ENCODE results near the gene MICAL2. TPM values are rescaled to one million over a fixed set of nuclear protein-coding genes. Genes with fewer than 3 reads are reported as not detected.

Gene MICAL2
- total RNA-seq, 4 donors from 2014 or later = 196 to 550 (median 237) TPM

DNA sequence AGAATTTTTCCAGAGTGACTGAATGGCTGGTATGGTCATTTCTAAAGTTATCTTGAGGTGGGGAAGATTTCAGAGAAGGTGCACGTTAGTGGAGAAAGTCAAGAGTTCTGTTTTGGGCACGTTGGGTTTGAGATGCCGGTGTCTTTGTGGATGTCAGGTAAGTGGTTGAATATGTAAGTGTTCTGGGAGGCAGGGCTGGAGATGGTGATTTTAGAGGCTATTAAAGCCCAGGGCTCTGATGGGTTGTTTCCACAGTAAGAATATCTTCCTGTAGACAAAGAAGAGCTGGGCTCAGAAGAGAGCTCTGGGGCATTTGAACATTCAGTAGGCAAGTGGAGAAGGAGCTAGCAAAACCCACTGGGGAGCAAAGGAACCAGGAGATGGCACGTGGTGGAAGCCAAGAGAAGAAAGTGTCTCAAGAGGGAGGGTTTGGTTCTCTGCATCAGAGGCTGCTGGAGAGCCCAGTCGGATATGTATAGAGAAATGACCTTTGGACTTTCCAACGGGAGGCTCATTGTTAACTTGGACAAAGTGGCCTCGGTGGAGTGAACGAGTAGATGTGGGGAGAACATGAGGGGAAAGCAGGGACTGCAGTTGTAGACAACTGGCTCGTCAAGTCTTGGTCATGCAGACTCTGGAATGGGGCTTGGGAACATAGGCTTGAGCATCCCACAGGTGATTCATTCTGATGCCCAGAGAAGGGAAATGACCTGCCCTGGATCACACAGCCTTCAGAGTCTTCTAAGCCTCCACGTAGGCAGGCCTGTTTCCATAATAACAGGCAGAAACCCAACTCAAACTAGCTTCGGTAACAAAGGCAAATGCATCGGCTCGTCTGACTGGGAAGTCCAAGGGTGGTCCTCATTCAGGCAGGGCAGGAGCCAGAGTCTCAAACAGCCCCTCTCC lies 168.6 kb downstream of the MICAL2 start:
- no peak for TF ChIP-seq POLR2AphosphoS5 (IDR thresholded peaks at IDR 0.05)
- no peak for TF ChIP-seq POLR2A (IDR thresholded peaks at IDR 0.05)
- TF ChIP-seq EP300 (IDR thresholded peaks at IDR 0.05) = no peak
- TF ChIP-seq, protein P1, sequence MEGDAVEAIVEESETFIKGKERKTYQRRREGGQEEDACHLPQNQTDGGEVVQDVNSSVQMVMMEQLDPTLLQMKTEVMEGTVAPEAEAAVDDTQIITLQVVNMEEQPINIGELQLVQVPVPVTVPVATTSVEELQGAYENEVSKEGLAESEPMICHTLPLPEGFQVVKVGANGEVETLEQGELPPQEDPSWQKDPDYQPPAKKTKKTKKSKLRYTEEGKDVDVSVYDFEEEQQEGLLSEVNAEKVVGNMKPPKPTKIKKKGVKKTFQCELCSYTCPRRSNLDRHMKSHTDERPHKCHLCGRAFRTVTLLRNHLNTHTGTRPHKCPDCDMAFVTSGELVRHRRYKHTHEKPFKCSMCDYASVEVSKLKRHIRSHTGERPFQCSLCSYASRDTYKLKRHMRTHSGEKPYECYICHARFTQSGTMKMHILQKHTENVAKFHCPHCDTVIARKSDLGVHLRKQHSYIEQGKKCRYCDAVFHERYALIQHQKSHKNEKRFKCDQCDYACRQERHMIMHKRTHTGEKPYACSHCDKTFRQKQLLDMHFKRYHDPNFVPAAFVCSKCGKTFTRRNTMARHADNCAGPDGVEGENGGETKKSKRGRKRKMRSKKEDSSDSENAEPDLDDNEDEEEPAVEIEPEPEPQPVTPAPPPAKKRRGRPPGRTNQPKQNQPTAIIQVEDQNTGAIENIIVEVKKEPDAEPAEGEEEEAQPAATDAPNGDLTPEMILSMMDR (IDR thresholded peaks at IDR 0.05) = no peak
- Histone ChIP-seq H3K4me1 (peaks cover 0 to 18% (median 0%) of the 10 kb centered on the region in 3 donors), H3K9me3 (no peaks in the 10 kb centered on the region), H3K4me3 (no peak overlapping the region), H3K36me3 (no peaks in the 10 kb centered on the region), H3K27me3 (no peaks in the 10 kb centered on the region), H3K27ac (peak overlapping the region in 1 of 4 donors; percentile 70)
- 83 to 86% methylated on average over 9 to 12 of the region's 13 CpGs for WGBS, 2 donors (ENCODE audit: low coverage in 1 of 2)
- ATAC-seq = no peak

DNA sequence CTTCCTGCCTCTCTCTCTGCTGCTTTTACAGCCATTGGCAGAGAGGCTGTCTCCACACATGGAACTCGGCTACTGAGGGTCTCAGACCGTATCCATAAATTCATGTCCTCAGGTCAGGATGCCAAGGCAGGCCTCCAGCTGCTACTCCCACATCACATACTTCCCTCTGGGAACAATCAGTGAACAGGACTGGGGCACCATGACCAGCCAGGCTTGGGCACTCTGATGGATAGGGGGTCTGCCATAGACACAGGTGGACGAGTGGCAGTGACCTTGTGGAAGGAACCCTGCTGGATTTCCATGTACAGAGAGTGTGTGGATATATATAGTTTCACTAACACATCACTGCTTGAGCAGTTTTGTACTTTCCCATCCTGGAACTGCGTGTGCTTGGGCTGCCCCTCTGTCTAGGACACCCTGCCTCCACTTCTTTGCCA lies 169.3 kb downstream of the MICAL2 start:
- ATAC-seq = no peak
- no peaks in the 10 kb centered on the region for H3K27me3 ChIP-seq
- WGBS, 2 donors (ENCODE audit: low coverage in 1 of 2) = 43 to 63% methylated on average over 1 to 2 of the region's 4 CpGs

DNA sequence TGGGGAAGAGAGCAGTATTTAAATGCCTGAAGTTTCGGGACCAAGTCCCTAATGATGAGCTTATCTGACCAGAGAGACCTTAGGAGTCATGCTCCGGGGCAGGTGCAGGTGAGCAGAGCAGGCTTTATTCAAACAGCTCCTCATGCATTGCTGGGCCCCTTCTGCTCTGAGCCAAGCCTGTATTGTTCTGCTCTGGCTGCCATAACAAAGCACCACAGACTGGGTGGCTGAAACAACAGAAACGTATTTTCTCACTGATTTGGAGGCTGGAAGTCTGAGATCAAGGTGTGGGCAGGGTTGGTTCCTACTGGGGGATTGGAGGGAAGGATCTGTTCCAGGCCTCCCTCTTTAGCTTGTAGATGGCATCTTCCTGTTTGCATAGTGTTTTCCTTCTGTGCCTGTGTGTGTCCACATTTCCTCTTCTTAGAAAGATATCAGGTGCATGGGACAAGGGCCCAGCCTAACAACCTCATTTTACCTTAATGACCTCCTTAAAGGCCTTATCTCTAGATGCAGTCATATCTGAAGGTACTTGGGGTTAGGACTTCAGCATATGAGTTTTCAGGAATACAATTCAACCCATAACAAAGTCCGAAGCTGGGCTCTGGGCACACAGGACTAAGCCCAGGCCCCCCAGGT lies 169.9 kb downstream of the MICAL2 start:
- H3K4me1 ChIP-seq = peaks cover 0 to 22% (median 0%) of the 10 kb centered on the region in 3 donors
- peak overlapping the region in 2 of 4 donors; percentile 26 to 70 for H3K27ac ChIP-seq
- H3K36me3 ChIP-seq = no peaks in the 10 kb centered on the region
- TF ChIP-seq, protein P1 (IDR thresholded peaks at IDR 0.05) = no peak
- no peak for TF ChIP-seq EP300 (IDR thresholded peaks at IDR 0.05)
- no peak for TF ChIP-seq POLR2AphosphoS5 (IDR thresholded peaks at IDR 0.05)
- no peak for TF ChIP-seq POLR2A (IDR thresholded peaks at IDR 0.05)
- ATAC-seq = no peak
- WGBS, 2 donors (ENCODE audit: low coverage in 1 of 2) = 33 to 75% methylated on average over 1 to 4 of the region's 4 CpGs
- no peak overlapping the region for H3K4me3 ChIP-seq
- H3K9me3 ChIP-seq = no peaks in the 10 kb centered on the region
- no peaks in the 10 kb centered on the region for H3K27me3 ChIP-seq

More for the DNA sequence above, 169.3 kb downstream of the MICAL2 start:
- no peak for TF ChIP-seq EP300 (IDR thresholded peaks at IDR 0.05)
- TF ChIP-seq, protein P1 (IDR thresholded peaks at IDR 0.05) = no peak
- TF ChIP-seq POLR2A (IDR thresholded peaks at IDR 0.05) = no peak
- no peak for TF ChIP-seq POLR2AphosphoS5 (IDR thresholded peaks at IDR 0.05)
- Histone ChIP-seq H3K4me1 (peaks cover 0 to 18% (median 0%) of the 10 kb centered on the region in 3 donors), H3K9me3 (no peaks in the 10 kb centered on the region), H3K36me3 (no peaks in the 10 kb centered on the region), H3K27ac (peak overlapping the region in 2 of 4 donors; percentile 26 to 70), H3K4me3 (no peak overlapping the region)

DNA sequence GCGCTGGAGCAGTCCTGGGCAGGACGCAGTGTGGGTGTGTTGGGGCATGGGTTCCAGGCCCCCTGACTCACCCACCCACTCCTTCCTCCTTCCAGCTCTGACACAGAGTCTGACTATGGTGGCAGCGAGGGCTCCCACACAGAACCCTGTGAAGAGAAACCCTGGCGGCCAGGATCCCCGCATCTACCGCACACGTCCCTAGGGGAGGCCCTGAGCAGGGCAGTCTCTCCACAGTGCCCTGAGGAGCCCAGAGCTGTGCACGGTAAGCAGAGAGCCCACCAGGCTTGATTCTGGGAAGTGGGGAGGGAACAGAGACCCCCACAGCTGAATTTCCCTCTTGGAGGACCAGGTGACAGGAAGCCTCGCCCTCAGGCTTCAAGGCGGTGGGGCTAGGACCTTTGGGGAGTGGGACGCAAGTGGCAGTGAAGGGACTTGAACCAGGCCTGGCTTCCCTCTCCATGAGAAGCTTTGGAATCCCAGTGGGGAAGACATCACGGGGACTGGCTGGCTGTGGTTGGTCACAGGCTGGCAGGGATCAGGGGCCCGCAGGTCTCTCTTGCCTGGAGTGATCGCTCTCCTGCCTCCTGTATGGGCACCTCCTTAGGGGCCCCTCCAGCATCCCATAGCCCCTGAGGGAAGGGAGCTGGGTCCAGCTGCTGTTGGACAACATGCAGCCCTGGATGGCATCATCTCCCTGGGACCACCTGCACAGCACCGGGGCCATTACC lies 170.6 kb downstream of the MICAL2 start:
- TF ChIP-seq, protein P1 (IDR thresholded peaks at IDR 0.05) = no peak
- no peak for TF ChIP-seq POLR2A (IDR thresholded peaks at IDR 0.05)
- no peak for TF ChIP-seq POLR2AphosphoS5 (IDR thresholded peaks at IDR 0.05)
- TF ChIP-seq EP300 (IDR thresholded peaks at IDR 0.05) = no peak
- no peak for ATAC-seq
- H3K27me3 ChIP-seq = no peaks in the 10 kb centered on the region
- H3K4me1 ChIP-seq = peaks cover 0 to 29% (median 0%) of the 10 kb centered on the region in 3 donors
- no peaks in the 10 kb centered on the region for H3K36me3 ChIP-seq
- no peaks in the 10 kb centered on the region for H3K9me3 ChIP-seq
- peak overlapping the region in 1 of 4 donors; percentile 70 for H3K27ac ChIP-seq
- no peak overlapping the region for H3K4me3 ChIP-seq
- WGBS, 2 donors (ENCODE audit: low coverage in 1 of 2) = 100% methylated on average over 1 of the region's 15 CpGs; no CpG with 5 or more reads in 1 of the 2 donors
